Keratinocyte (primary cell): Measurements from ENCODE around the gene JAKMIP1.

ENCODE experiments used
- EZH2 ChIP-seq: IDR thresholded peaks from one replicate; pipeline ENCODE4 v1.6.1; 2012; ENCODE audit warnings: inconsistent platforms, mild to moderate bottlenecking, low read length, moderate library complexity
- TF ChIP-seq, protein P1 (sequence below), 3 experiments: IDR thresholded peaks in 1 of 3; conservative IDR thresholded peaks in 1 of 3; optimal IDR thresholded peaks in 1 of 3; 2 replicates in 2 of 3; 3 replicates in 1 of 3; pipeline versions ENCODE3 to v1.5.1; 2011; ENCODE audit warnings: low read length in 3 of 3, mild to moderate bottlenecking in 3 of 3, moderate library complexity in 2 of 3, control low read depth in 1 of 3, inconsistent platforms in 1 of 3; ENCODE audit not compliant: insufficient read depth in 2 of 3; ENCODE audit errors: extremely low read depth in 1 of 3

DNA sequence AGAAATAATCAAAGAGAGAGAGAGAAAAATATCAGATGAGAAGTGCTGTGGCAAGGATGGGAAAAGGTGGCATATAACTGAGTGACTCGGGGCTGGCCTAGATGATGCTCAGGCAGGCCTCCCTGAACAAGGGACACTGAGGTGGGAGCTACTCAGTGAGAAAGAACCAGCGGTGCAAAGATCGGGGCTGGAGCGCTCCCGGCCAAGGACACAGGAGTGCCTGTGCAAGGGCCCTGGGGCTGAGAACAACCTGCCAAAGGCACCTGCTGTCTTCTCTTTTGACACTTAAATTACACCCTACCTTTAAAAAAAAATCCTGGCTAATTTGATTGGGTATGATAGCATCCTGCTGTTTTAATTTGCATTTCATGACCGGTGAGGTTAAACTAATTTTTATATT lies 104.5 kb downstream of the JAKMIP1 start:
- TF ChIP-seq, protein P1, sequence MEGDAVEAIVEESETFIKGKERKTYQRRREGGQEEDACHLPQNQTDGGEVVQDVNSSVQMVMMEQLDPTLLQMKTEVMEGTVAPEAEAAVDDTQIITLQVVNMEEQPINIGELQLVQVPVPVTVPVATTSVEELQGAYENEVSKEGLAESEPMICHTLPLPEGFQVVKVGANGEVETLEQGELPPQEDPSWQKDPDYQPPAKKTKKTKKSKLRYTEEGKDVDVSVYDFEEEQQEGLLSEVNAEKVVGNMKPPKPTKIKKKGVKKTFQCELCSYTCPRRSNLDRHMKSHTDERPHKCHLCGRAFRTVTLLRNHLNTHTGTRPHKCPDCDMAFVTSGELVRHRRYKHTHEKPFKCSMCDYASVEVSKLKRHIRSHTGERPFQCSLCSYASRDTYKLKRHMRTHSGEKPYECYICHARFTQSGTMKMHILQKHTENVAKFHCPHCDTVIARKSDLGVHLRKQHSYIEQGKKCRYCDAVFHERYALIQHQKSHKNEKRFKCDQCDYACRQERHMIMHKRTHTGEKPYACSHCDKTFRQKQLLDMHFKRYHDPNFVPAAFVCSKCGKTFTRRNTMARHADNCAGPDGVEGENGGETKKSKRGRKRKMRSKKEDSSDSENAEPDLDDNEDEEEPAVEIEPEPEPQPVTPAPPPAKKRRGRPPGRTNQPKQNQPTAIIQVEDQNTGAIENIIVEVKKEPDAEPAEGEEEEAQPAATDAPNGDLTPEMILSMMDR (optimal IDR thresholded peaks at IDR 0.05 in 1 of 3, IDR thresholded peaks at IDR 0.05 in 1 of 3, conservative IDR thresholded peaks at IDR 0.05 in 1 of 3; ENCODE audit: extremely low read depth in 1 of 3, insufficient read depth in 2 of 3, low read length in 3 of 3), result no peak
- no peak for TF ChIP-seq EZH2
